NOMO-1 treated with dmso at 0.1 percent for 144 hours (cell line): ENCODE data around the gene PCID2.

Experiments used
- DNase-seq: peaks from one replicate; lab custom pipeline; 2025; ENCODE audit not compliant: unreplicated experiment; lab: John Stamatoyannopoulos, UW

Gene PCID2

DNA sequence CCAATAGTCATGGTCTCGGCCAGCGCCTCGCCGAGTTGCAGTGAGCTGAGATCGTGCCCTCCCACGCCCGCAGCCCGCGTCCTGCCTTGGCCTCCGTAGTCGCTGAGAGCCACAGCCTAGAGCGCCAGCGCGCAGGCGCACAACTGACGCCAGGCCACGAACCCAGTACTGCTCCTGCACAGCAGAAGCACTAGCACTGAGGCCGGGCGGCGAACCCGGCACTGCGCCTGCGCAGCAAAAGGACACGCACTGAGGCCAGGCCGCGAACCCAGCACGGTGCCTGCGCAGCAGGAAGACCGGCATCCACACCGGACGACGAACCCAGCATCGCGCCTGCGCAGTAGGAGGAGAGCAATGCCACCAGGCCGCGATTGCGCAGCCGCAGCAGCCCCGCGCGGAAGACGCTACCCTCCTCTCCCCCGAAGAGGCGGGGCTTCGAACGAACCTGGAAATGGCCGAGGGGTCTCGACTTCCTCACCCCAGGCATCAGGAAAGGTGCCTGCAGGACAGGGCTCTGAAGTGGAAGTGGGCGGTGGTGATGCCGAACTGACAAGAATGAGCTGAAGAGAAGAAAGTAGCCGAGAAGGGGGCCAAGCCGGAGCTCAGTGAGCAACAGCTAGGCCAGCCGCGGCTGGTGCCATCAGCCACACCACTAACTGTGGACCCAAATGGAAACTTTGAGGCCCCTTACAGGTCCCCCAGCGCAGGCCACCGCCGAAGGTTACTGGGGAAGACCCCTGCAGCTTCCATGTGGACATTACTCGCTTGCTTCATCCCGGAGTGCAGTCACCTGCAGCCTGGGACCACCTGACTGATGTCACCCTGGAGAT lies 78.3 kb downstream of the PCID2 start:
- DNase-seq: no peak

- no peak for DNase-seq
These were observed 79.0 kb downstream of the PCID2 start for GRCh38 chr13:113129480-113129879.
